ENCODE data around the gene INPP4B.
"Not testable (repeated sequence)": the region's sequence is repeated elsewhere in the genome, so short reads cannot be mapped to it uniquely, and the experiment has no call there.

Gene INPP4B

GRCh38 chr4:142413485-142413884 is 432.6 kb downstream of the INPP4B start:
- no peak for DNase-seq (ENCODE audit: low read depth in 2 of 2)

- DNase-seq (ENCODE audit: low read depth in 2 of 2), result no peak
Observed at GRCh38 chr4:142411993-142412392, 434.1 kb downstream of the INPP4B start.

GRCh38 chr4:142408003-142408441 is 438.1 kb downstream of the INPP4B start:
- DNase-seq (ENCODE audit: low read depth in 2 of 2), result no peak

GRCh38 chr4:142407596-142407995 is 438.5 kb downstream of the INPP4B start:
- DNase-seq (ENCODE audit: low read depth in 2 of 2), result no peak

- DNase-seq (ENCODE audit: low read depth in 2 of 2), result no peak
Observed at GRCh38 chr4:142406917-142407501, 439.1 kb downstream of the INPP4B start.

- no peak for DNase-seq (ENCODE audit: low read depth in 2 of 2)
Observed at GRCh38 chr4:142406499-142406835, 439.6 kb downstream of the INPP4B start.

- no peak for DNase-seq (ENCODE audit: low read depth in 2 of 2)
Observed at GRCh38 chr4:142405695-142406498, 440.2 kb downstream of the INPP4B start.

GRCh38 chr4:142405021-142405694 is 440.9 kb downstream of the INPP4B start:
- DNase-seq (ENCODE audit: low read depth in 2 of 2), result peak in 1 of 2 donors; percentile 5

GRCh38 chr4:142404191-142404611 is 441.9 kb downstream of the INPP4B start:
- no peak for DNase-seq (ENCODE audit: low read depth in 2 of 2)

- DNase-seq (ENCODE audit: low read depth in 2 of 2), result no peak
Observed at GRCh38 chr4:142402900-142403299, 443.2 kb downstream of the INPP4B start.

- DNase-seq (ENCODE audit: low read depth in 2 of 2), result no peak
Observed at GRCh38 chr4:142402156-142402555, 443.9 kb downstream of the INPP4B start.

- not testable (repeated sequence) for DNase-seq (ENCODE audit: low read depth in 2 of 2)
Observed at GRCh38 chr4:142397364-142397991, 448.6 kb downstream of the INPP4B start.

GRCh38 chr4:142396279-142396678 is 449.8 kb downstream of the INPP4B start:
- DNase-seq (ENCODE audit: low read depth in 2 of 2), result no peak

- no peak for DNase-seq (ENCODE audit: low read depth in 2 of 2)
Observed at GRCh38 chr4:142393127-142393526, 453.0 kb downstream of the INPP4B start.

GRCh38 chr4:142386856-142387255 is 459.2 kb downstream of the INPP4B start:
- no peak for DNase-seq (ENCODE audit: low read depth in 2 of 2)

GRCh38 chr4:142386449-142386848 is 459.7 kb downstream of the INPP4B start:
- DNase-seq (ENCODE audit: low read depth in 2 of 2), result no peak

GRCh38 chr4:142383800-142384470 is 462.2 kb downstream of the INPP4B start:
- no peak for DNase-seq (ENCODE audit: low read depth in 2 of 2)

GRCh38 chr4:142383354-142383753 is 462.7 kb downstream of the INPP4B start:
- DNase-seq (ENCODE audit: low read depth in 2 of 2), result no peak

- no peak for DNase-seq (ENCODE audit: low read depth in 2 of 2)
Observed at GRCh38 chr4:142380052-142380602, 466.0 kb downstream of the INPP4B start.

- no peak for DNase-seq (ENCODE audit: low read depth in 2 of 2)
Observed at GRCh38 chr4:142379277-142380051, 466.6 kb downstream of the INPP4B start.

- DNase-seq (ENCODE audit: low read depth in 2 of 2), result no peak
Observed at GRCh38 chr4:142378179-142378578, 467.9 kb downstream of the INPP4B start.

Data from stimulated activated CD8-positive, alpha-beta memory T cell treated with anti-CD3 and anti-CD28 coated beads, Interleukin-2, amount 100 ng/mL, for 1 hour (primary cell).